ENCODE measurements around the gene INPP5F.

Gene INPP5F, protein sequence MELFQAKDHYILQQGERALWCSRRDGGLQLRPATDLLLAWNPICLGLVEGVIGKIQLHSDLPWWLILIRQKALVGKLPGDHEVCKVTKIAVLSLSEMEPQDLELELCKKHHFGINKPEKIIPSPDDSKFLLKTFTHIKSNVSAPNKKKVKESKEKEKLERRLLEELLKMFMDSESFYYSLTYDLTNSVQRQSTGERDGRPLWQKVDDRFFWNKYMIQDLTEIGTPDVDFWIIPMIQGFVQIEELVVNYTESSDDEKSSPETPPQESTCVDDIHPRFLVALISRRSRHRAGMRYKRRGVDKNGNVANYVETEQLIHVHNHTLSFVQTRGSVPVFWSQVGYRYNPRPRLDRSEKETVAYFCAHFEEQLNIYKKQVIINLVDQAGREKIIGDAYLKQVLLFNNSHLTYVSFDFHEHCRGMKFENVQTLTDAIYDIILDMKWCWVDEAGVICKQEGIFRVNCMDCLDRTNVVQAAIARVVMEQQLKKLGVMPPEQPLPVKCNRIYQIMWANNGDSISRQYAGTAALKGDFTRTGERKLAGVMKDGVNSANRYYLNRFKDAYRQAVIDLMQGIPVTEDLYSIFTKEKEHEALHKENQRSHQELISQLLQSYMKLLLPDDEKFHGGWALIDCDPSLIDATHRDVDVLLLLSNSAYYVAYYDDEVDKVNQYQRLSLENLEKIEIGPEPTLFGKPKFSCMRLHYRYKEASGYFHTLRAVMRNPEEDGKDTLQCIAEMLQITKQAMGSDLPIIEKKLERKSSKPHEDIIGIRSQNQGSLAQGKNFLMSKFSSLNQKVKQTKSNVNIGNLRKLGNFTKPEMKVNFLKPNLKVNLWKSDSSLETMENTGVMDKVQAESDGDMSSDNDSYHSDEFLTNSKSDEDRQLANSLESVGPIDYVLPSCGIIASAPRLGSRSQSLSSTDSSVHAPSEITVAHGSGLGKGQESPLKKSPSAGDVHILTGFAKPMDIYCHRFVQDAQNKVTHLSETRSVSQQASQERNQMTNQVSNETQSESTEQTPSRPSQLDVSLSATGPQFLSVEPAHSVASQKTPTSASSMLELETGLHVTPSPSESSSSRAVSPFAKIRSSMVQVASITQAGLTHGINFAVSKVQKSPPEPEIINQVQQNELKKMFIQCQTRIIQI

GRCh38 chr10:119725828-119726675 is at the start of gene INPP5F:
Gene INPP5F, plus strand, starts transcription at chr10:119726050. Its CDS starts 213 bp downstream, at chr10:119726263.
- peaks cover 2% of the 10 kb centered on the region for H3K36me3 Mint-ChIP-seq
- peak within 1 kb of the TSS; percentile 96 for H3K4me3 Mint-ChIP-seq
- H3K27me3 Mint-ChIP-seq = no peaks in the 10 kb centered on the region
- peaks cover 58% of the 10 kb centered on the region for H3K4me1 Mint-ChIP-seq
- no peaks in the 10 kb centered on the region for H3K9me3 Mint-ChIP-seq
- peak within 1 kb of the TSS; percentile 93 for H3K27ac Mint-ChIP-seq

DNA sequence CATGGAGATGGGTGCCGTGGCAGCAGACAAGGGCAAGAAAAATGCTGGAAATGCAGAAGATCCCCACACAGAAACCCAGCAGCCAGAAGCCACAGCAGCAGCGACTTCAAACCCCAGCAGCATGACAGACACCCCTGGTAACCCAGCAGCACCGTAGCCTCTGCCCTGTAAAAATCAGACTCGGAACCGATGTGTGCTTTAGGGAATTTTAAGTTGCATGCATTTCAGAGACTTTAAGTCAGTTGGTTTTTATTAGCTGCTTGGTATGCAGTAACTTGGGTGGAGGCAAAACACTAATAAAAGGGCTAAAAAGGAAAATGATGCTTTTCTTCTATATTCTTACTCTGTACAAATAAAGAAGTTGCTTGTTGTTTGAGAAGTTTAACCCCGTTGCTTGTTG is 48.7 kb upstream of the INPP5F start:
- H3K9me3 Mint-ChIP-seq = no peaks in the 10 kb centered on the region
- H3K36me3 Mint-ChIP-seq = peaks cover 7% of the 10 kb centered on the region
- no peak overlapping the region for H3K27ac Mint-ChIP-seq
- no peaks in the 10 kb centered on the region for H3K27me3 Mint-ChIP-seq
- peaks cover 23% of the 10 kb centered on the region for H3K4me1 Mint-ChIP-seq
- H3K4me3 Mint-ChIP-seq = no peak overlapping the region

DNA sequence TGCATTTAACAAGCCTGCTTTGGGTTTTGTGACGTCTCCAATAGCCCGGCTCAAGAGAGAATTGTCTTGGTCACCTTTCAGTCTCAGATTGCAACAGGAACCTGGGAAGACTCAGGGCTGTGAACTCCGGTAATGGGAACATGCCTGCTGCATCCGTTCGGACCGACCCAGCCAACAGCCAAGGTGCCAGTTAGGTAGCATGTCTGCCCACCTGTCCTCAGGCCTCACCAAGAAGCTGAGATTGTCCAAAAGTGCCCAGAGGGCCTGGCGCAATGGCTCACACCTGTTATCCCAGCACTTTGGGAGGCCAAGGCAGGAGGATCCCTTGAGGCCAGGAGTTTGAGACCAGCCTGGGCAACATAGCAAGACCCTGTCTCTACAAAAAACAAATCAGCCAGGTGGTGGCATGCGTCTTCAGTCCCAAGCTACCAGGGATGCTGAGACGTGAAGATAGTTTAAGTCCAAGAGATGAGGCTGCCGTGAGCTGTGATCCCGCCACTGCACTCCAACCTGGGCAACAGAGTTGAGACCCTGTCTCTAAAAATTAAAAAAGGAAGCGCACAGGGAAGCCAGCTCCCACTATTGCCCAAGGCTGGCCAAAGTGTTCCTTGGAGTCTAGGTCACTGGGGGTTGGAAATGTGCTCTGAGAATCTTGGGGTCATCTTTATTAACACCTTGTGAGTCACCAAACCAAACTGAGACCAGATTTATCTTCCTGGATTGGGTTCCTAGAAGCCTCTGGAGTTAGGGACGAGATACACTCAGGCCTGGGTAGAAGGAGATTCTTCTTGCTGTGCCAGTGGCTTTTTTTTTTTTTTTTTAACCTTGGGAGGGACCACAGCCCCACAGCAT is 47.7 kb upstream of the INPP5F start:
- H3K36me3 Mint-ChIP-seq = peaks cover 3% of the 10 kb centered on the region
- no peaks in the 10 kb centered on the region for H3K27me3 Mint-ChIP-seq
- no peak overlapping the region for H3K4me3 Mint-ChIP-seq
- peaks cover 28% of the 10 kb centered on the region for H3K4me1 Mint-ChIP-seq
- H3K9me3 Mint-ChIP-seq = no peaks in the 10 kb centered on the region
- H3K27ac Mint-ChIP-seq = no peak overlapping the region

DNA sequence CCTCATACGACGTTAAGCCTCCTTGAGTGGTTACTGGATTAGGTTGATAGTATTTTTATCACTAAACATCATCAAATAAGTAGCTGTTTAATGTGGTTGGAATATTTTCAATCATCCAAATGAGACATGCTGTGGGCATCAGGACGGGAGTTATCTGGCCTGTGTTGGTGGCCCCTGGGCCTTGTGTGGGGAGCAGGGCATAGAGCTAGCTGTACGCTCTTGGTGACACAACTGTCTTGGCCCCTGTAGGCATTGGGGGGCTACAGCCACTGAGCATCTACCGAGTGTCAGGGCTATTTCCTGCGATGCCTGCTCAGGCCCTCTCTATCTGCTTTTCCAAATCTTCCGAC is 46.4 kb upstream of the INPP5F start:
- Mint-ChIP-seq H3K27ac (no peak overlapping the region), H3K4me1 (peaks cover 28% of the 10 kb centered on the region), H3K27me3 (no peaks in the 10 kb centered on the region), H3K9me3 (no peaks in the 10 kb centered on the region), H3K36me3 (peaks cover 1% of the 10 kb centered on the region), H3K4me3 (no peak overlapping the region)

- Mint-ChIP-seq H3K4me1 (peaks cover 28% of the 10 kb centered on the region), H3K36me3 (peaks cover 1% of the 10 kb centered on the region), H3K9me3 (no peaks in the 10 kb centered on the region), H3K27ac (no peak overlapping the region), H3K4me3 (no peak overlapping the region), H3K27me3 (no peaks in the 10 kb centered on the region)
These were observed 45.8 kb upstream of the INPP5F start for GRCh38 chr10:119680050-119680449.

GRCh38 chr10:119680650-119681081 is 45.2 kb upstream of the INPP5F start:
- H3K4me3 Mint-ChIP-seq = no peak overlapping the region
- H3K36me3 Mint-ChIP-seq = peaks cover 1% of the 10 kb centered on the region
- no peaks in the 10 kb centered on the region for H3K27me3 Mint-ChIP-seq
- no peaks in the 10 kb centered on the region for H3K9me3 Mint-ChIP-seq
- H3K4me1 Mint-ChIP-seq = peaks cover 28% of the 10 kb centered on the region
- peak overlapping the region; percentile 41 for H3K27ac Mint-ChIP-seq

DNA sequence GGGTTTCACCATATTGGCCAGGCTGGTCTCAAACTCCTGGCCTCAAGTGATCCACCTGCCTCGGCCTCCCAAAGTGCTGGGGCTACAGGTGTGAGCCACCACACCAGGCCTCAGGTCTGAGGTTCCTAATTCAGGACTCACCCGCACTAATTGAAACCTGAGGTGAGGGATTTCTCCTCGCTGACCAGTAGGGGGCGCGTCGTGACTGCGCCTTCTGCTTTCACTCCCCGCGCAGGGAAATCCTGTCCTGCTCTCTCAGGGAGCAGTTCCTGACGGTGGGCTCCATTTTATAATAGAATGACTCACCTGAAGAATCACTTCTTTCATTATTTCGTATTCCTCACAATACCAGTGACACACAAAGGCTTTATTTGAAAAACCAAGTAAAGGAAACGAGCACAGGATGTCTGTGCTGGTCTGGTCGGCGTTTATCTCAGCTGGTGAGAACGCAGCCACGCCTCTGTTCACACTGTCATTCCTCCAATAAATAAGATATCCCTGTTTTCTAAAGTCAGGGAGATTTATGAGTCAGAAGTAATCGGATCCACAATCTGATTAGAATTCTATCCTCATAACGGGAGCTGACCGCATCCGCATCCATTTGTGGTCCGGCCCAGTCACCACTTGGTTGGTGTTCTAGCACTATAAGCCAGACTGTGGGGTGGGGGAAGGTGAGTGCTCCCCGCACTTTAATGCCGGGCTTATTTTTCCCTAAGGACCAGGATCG is 39.2 kb upstream of the INPP5F start:
- peaks cover 1% of the 10 kb centered on the region for H3K36me3 Mint-ChIP-seq
- H3K27me3 Mint-ChIP-seq = no peaks in the 10 kb centered on the region
- peak overlapping the region; percentile 98 for H3K27ac Mint-ChIP-seq
- H3K4me3 Mint-ChIP-seq = peak overlapping the region; percentile 42
- H3K9me3 Mint-ChIP-seq = no peaks in the 10 kb centered on the region
- H3K4me1 Mint-ChIP-seq = peaks cover 36% of the 10 kb centered on the region

DNA sequence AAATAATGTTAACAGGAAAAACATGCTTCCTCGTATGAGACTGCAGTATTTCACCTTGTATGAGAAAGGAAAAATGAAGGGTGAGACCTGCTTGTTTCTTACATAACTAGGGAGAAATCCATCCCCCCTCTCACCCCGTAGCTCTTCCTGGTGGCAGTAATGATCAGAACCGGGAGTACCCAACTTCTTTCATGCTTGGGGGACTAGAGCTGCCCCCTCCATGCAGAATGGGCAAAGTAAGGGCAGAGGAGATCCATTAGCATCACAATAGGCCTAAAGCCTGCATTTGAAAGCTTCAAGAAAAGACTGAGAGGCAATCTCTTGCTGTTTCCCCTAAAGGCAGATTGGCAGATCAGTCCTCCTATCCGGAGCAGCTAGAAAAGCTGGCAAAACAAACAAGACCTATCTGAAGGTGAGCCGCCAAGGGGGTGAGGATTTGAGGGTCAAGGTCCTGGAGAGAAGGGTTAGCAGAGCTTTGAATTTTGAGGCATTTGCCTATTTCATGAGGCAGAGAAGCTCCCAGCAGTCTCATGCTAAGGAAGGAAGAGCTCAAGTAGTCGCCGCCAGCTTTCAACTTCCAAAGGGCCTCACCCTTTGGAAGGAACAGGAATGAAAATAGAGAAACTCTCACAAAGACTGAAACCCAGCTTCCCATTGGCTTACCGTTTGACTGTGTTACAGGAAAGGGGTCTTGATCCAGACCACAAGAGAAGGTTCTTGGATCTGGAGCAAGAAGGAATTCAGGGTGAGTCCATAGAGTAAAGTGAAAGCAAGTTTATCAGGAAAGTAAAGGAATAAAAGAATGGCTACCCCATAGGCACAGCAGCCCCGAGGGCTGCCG is 38.4 kb upstream of the INPP5F start:
- H3K27me3 Mint-ChIP-seq = no peaks in the 10 kb centered on the region
- no peaks in the 10 kb centered on the region for H3K9me3 Mint-ChIP-seq
- H3K36me3 Mint-ChIP-seq = no peaks in the 10 kb centered on the region
- H3K4me3 Mint-ChIP-seq = peak overlapping the region; percentile 42
- peaks cover 28% of the 10 kb centered on the region for H3K4me1 Mint-ChIP-seq
- H3K27ac Mint-ChIP-seq = peak overlapping the region; percentile 98

DNA sequence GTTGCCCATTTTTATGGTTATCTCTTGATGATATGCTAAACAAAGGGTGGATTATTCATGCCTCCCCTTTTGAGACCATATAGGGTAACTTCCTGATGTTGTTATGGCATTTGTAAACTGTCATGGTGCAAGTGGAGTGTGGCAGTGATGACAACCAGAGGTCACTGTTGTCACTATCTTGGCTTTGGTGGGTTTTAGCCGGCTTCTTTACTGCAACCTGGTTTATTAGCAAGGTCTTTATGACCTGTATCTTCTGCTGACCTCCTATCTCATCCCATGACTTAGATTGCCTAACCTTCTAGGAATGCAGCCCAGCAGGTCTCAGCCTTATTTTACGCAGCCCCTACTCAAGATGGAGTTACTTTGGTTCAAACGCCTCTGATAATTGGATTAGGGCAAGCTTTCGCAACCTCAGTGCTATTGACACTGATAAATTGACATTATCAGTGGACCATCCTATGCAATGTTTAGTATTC is 37.8 kb upstream of the INPP5F start:
- H3K4me3 Mint-ChIP-seq = no peak overlapping the region
- H3K9me3 Mint-ChIP-seq = no peaks in the 10 kb centered on the region
- no peaks in the 10 kb centered on the region for H3K27me3 Mint-ChIP-seq
- H3K27ac Mint-ChIP-seq = peak overlapping the region; percentile 89
- no peaks in the 10 kb centered on the region for H3K36me3 Mint-ChIP-seq
- H3K4me1 Mint-ChIP-seq = peaks cover 25% of the 10 kb centered on the region

DNA sequence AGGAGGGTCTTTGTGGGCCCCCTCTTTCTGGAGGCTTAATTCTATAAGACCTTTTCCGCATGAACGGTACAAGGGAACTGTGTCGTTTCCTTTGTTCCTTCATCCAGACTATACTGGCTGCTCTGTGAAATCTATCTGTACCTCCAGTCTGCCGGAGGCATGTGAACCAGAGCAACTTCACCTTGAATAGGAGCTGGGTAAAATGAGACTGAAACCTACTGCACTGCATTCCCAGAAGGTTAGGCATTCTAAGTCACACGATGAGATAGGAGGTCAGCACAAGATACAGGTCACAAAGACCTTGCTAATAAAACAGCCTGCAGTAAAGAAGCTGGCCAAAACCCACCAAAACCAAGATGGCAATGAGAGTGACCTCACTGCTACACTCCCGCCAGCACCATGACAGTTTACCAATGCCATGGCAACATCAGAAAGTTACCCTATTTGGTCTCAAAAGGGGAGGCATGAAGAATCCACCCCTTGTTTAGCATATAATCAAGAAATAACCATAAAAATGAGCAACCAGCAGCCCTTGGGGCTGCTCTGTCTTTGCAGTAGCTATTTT is 36.8 kb upstream of the INPP5F start:
- no peak overlapping the region for H3K4me3 Mint-ChIP-seq
- no peak overlapping the region for H3K27ac Mint-ChIP-seq
- peaks cover 25% of the 10 kb centered on the region for H3K4me1 Mint-ChIP-seq
- H3K9me3 Mint-ChIP-seq = no peaks in the 10 kb centered on the region
- no peaks in the 10 kb centered on the region for H3K27me3 Mint-ChIP-seq
- H3K36me3 Mint-ChIP-seq = no peaks in the 10 kb centered on the region

DNA sequence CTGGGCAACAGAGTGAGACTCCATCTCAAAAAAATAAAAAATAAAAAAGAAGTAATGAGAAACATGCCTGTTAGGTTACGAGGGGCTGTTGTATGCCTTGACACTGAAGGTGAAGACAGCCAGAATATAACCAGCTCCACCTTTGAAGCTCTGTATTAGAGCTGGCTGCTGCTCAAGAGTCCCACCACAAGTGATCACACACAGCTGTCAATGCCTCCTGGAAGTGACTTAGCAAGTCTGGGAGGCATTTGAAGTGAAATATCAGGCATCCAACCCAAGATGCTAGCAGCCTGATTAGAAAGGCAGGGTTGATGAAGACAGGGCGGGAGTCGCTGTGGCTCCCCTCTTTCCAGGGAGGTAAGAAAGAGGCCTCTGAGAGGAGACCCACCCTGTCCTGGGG is 34.1 kb upstream of the INPP5F start:
- Mint-ChIP-seq H3K36me3 (no peaks in the 10 kb centered on the region), H3K9me3 (no peaks in the 10 kb centered on the region), H3K27me3 (no peaks in the 10 kb centered on the region), H3K4me3 (no peak overlapping the region), H3K4me1 (peaks cover 20% of the 10 kb centered on the region), H3K27ac (no peak overlapping the region)

GRCh38 chr10:119693262-119693957 is 32.4 kb upstream of the INPP5F start:
- Mint-ChIP-seq H3K9me3 (no peaks in the 10 kb centered on the region), H3K36me3 (no peaks in the 10 kb centered on the region), H3K27ac (no peak overlapping the region), H3K27me3 (no peaks in the 10 kb centered on the region), H3K4me3 (no peak overlapping the region), H3K4me1 (peaks cover 5% of the 10 kb centered on the region)
